Ovary (tissue), 9 donors: ENCODE data around the gene MAK. TPM values are rescaled to one million over a fixed set of nuclear protein-coding genes. Genes with fewer than 3 reads are reported as not detected.
A peak's percentile ranks its signal among the peaks of the same experiment; 100 is the strongest.

Experiments used
- DNase-seq, 5 donors: peaks; one replicate each; pipeline ENCODE4 v3.0.0-alpha.2; 2019 to 2020
- H3K27ac ChIP-seq, 2 donors: fragments of 200-600 bp; one replicate each; pipeline versions ENCODE4 v1.5.1 to v1.8.0; 2019 to 2022
- H3K27me3 ChIP-seq: fragments of 200-600 bp; one replicate; pipeline ENCODE4 v1.8.0; 2022
- H3K36me3 ChIP-seq: fragments of 200-600 bp; sonication (generic); one replicate; pipeline ENCODE4 v1.5.1; 2019
- H3K4me1 ChIP-seq: one replicate; pipeline ENCODE4 v1.8.1; 2013; ENCODE audit warnings: mild to moderate bottlenecking, moderate library complexity; ENCODE audit not compliant: insufficient read depth
- H3K4me3 ChIP-seq: fragments of 200-600 bp; sonication (generic); one replicate; pipeline ENCODE4 v1.5.1; 2017
- H3K9me3 ChIP-seq, 2 donors: fragments of 200-600 bp in 1 of 2; sonication (generic) in 1 of 2; one replicate each; pipeline versions ENCODE4 v1.5.1 to v1.8.1; 2013 to 2019; ENCODE audit warnings: mild to moderate bottlenecking in 1 of 2, moderate library complexity in 1 of 2
- CTCF ChIP-seq, 3 donors: fragments of 450-650 bp in 2 of 3; fragments of 200-600 bp in 1 of 3; IDR thresholded peaks; one replicate each; pipeline versions ENCODE4 v1.5.1 to v1.8.0; 2016 to 2022; ENCODE audit warnings: antibody characterized with exemption in 3 of 3, mild to moderate bottlenecking in 1 of 3
- EP300 ChIP-seq: sonication (generic); formaldehyde crosslinking; IDR thresholded peaks from one replicate; pipeline ENCODE4 v1.6.1; 2017; ENCODE audit warnings: antibody characterized with exemption
- POLR2A ChIP-seq: fragments of 450-650 bp; IDR thresholded peaks from one replicate; pipeline ENCODE4 v1.6.1; 2017; ENCODE audit warnings: antibody characterized with exemption, mild to moderate bottlenecking, moderate library complexity
- WGBS, 3 donors: extraction: QIAGEN DNeasy Blood & Tissue Kit in 1 of 3; methylation state at CpG; one replicate each; pipeline versions ENCODE4 v1.1.5 to v1.1.7; 2013 to 2017; 5-methylcytosine and 5-hydroxymethylcytosine counted together
- intact Hi-C, 4 donors: fragments of 100-400 bp; cut with DNase I; formaldehyde crosslinking; loops; one replicate each; pipeline versions ENCODE4 v1.11.0 to v1.15.1; 2022 to 2023
- polyA plus RNA-seq, 2 donors: library from polyadenylated mRNA; stranded (reverse); fragments of 200-250 nt in 1 of 2; fragments of 350-450 nt in 1 of 2; fragmentation: Illumina TruSeq in 1 of 2; extraction: RNeasy Lipid Tissue Mini Kit (QIAGEN cat#74804) in 1 of 2; gene quantifications; one replicate each; pipeline ENCODE4 v1.2.3, GENCODE V29; 2013 to 2014
- total RNA-seq, 7 donors: library from RNA; depleted of rRNA in 2 of 7; stranded (reverse); fragments of >200 nt in 2 of 7; fragmentation: NEBNext Ultra II Directional in 3 of 7; extraction: Animal tissue kit (Norgen Biotek cat#: 25700) in 3 of 7; gene quantifications; one replicate each; pipeline versions ENCODE4 v1.1.0 to v1.2.4, GENCODE V29; 2016 to 2023
- donor health status: DM: no; HTN: no; CAD: no; lungs with moderate emphysema.
- donor health status: DM: no; HTN: no; CAD: no.
- donor health status: Bipolar disorder and iron deficiency.
- donor health status: DM: yes; HTN: yes; CAD: no.
- donor health status: DM: no; HTN: no; CAD: no.
- donor health status: DM: yes; HTN: yes; CAD: no.

The MAK gene
- total and polyA plus RNA-seq, 9 donors, result 0.06 to 4.8 (median 0.25) TPM; not detected in 3

DNA sequence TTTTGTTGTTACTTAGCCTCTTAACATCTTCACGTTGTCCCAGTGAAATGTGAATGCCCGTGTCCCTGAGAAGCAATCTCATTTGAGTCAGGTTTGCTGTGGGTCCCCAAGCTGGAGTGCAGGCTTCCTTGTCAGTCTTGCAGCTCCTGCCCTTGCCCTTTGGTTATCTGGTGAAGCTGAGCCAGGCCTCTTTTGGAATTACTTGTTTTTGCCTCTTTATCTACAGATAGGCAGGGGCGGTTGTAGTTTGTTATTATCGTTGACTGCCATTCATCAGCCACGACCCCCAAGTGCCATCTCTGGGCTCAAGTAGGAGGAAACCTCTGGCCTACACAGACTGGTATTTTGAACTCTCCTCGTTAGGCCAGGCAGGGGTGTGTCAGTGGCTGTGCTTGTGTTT lies 113.3 kb downstream of the MAK start:
- 48 to 64% (median 50%) methylated on average over 6 of the region's 6 CpGs for WGBS, 3 donors
- H3K4me1 ChIP-seq, result peaks cover 10% of the 10 kb centered on the region
- intact Hi-C loops, result no loop called here
- no peak overlapping the region for H3K4me3 ChIP-seq
- DNase-seq, result no peak
- no peak overlapping the region for H3K27ac ChIP-seq
- H3K36me3 ChIP-seq, result no peaks in the 10 kb centered on the region
- no peaks in the 10 kb centered on the region for H3K27me3 ChIP-seq
- H3K9me3 ChIP-seq, result no peaks in the 10 kb centered on the region
- TF ChIP-seq CTCF (IDR thresholded peaks at IDR 0.05), result no peak
- TF ChIP-seq POLR2A, result no peak
- TF ChIP-seq EP300, result no peak

GRCh38 chr6:10723567-10723881 lies 114.8 kb downstream of the MAK start:
- peaks cover 10% of the 10 kb centered on the region for H3K4me1 ChIP-seq
- peak in 2 of 5 donors; percentile 35 to 38 for DNase-seq
- peak overlapping the region; percentile 91 for H3K4me3 ChIP-seq
- intact Hi-C loops, result loop anchor here in 1 of 4 donors (2.0 kb wide), 2 partner anchors 25 to 29 kb away; partner anchors contain the start of genes C6orf52 and PAK1IP1
- no peaks in the 10 kb centered on the region for H3K36me3 ChIP-seq
- no peaks in the 10 kb centered on the region for H3K9me3 ChIP-seq
- H3K27me3 ChIP-seq, result no peaks in the 10 kb centered on the region
- WGBS, 3 donors, result 1 to 11% (median 6%) methylated on average over 7 of the region's 7 CpGs
- no peak for TF ChIP-seq POLR2A
- TF ChIP-seq CTCF (IDR thresholded peaks at IDR 0.05), result no peak
- TF ChIP-seq EP300, result no peak
- peak overlapping the region in 1 of 2 donors; percentile 73 for H3K27ac ChIP-seq

GRCh38 chr6:10722820-10723566 lies 115.3 kb downstream of the MAK start, which contains the start of gene TMEM14C:
Gene TMEM14C, plus strand, starts transcription at chr6:10723070. Its CDS starts 1,544 bp downstream, at chr6:10724614.
- intact Hi-C loops, result loop anchor here in 1 of 4 donors (2.0 kb wide), 2 partner anchors 26 to 28 kb away; partner anchors contain the start of genes C6orf52 and PAK1IP1
- Histone ChIP-seq H3K27ac (peak within 1 kb of the TSS in 1 of 2 donors; percentile 73), H3K9me3 (no peaks in the 10 kb centered on the region), H3K4me1 (peaks cover 10% of the 10 kb centered on the region), H3K36me3 (no peaks in the 10 kb centered on the region), H3K27me3 (no peaks in the 10 kb centered on the region), H3K4me3 (peak within 1 kb of the TSS; percentile 91)
- peak; percentile 98 to 99 (median 99) for DNase-seq
- no peak for TF ChIP-seq POLR2A
- no peak for TF ChIP-seq CTCF (IDR thresholded peaks at IDR 0.05)
- TF ChIP-seq EP300, result no peak
- WGBS, 3 donors, result 0 to 1% (median 1%) methylated on average over 53 to 55 of the region's 55 CpGs

- H3K4me3 ChIP-seq, result peak overlapping the region; percentile 91
- H3K4me1 ChIP-seq, result peaks cover 10% of the 10 kb centered on the region
- 0 to 1% (median 1%) methylated on average over 6 of the region's 6 CpGs for whole genome bisulfite sequencing, 3 donors
- H3K9me3 ChIP-seq, result no peaks in the 10 kb centered on the region
- H3K27me3 ChIP-seq, result no peaks in the 10 kb centered on the region
- H3K27ac ChIP-seq, result peak overlapping the region in 1 of 2 donors; percentile 73
- DNase-seq, result no peak
- TF ChIP-seq POLR2A (no peak), CTCF (IDR thresholded peaks at IDR 0.05) (no peak), EP300 (peak; percentile 13)
- H3K36me3 ChIP-seq, result no peaks in the 10 kb centered on the region
- intact Hi-C loops, result loop anchor here in 1 of 4 donors (2.0 kb wide), 2 partner anchors 26 to 28 kb away; partner anchors contain the start of genes C6orf52 and PAK1IP1
Observed at GRCh38 chr6:10722570-10722819, 115.8 kb downstream of the MAK start.
